Thoracic aorta (tissue), 2 donors: ENCODE data around the gene SLC51A. TPM values are rescaled to one million over a fixed set of nuclear protein-coding genes. Genes with fewer than 3 reads are reported as not detected.
"Not testable (repeated sequence)": the region's sequence is repeated elsewhere in the genome, so short reads cannot be mapped to it uniquely, and the experiment has no call there.

ENCODE experiments used
- ATAC-seq: fragments of 150-250 bp; one replicate; pipeline ENCODE4 v1.8.0; 2017; ENCODE audit warnings: low read depth; ENCODE audit not compliant: insufficient number of reproducible peaks, low FRiP score
- DNase-seq: peaks from one replicate; pipeline ENCODE4 v3.0.0-alpha.2; 2020; ENCODE audit warnings: low spot score
- H3K27ac ChIP-seq, 2 donors: fragments of 200-600 bp; sonication (generic); 1 replicate in 1 of 2; 2 replicates in 1 of 2; pipeline ENCODE4 v1.5.1; 2016; ENCODE audit warnings: mild to moderate bottlenecking in 2 of 2, moderate library complexity in 2 of 2
- H3K27me3 ChIP-seq: fragments of 200-600 bp; sonication (generic); replicated peaks from 2 replicates; pipeline ENCODE4 v1.6.0; 2016; ENCODE audit warnings: mild to moderate bottlenecking; ENCODE audit not compliant: insufficient read depth
- H3K36me3 ChIP-seq: fragments of 200-600 bp; sonication (generic); one replicate; pipeline ENCODE4 v1.5.1; 2016
- H3K4me1 ChIP-seq, 2 donors: fragments of 200-600 bp; sonication (generic); 1 replicate in 1 of 2; 2 replicates in 1 of 2; pipeline versions ENCODE4 v1.5.1 to v1.6.0; 2016; ENCODE audit warnings: low read depth in 2 of 2, mild to moderate bottlenecking in 1 of 2; ENCODE audit not compliant: control insufficient read depth in 1 of 2
- H3K4me3 ChIP-seq: fragments of 200-600 bp; sonication (generic); 2 replicates; pipeline ENCODE4 v1.5.1; 2016; ENCODE audit warnings: mild to moderate bottlenecking
- H3K9me3 ChIP-seq: fragments of 200-600 bp; sonication (generic); 2 replicates; pipeline ENCODE4 v1.5.1; 2016
- total RNA-seq, 2 donors: library from RNA; depleted of rRNA; stranded (reverse); fragments of >200 nt; gene quantifications; one replicate each; pipeline versions ENCODE4 v1.1.0 to v1.2.3, GENCODE V29; 2016
- TF ChIP-seq, protein P1 (sequence below): fragments of 200-600 bp; sonication (generic); IDR thresholded peaks from one replicate; pipeline ENCODE4 v1.5.1; 2019; ENCODE audit warnings: antibody characterized with exemption

SLC51A gene
- not detected for total RNA-seq

DNA sequence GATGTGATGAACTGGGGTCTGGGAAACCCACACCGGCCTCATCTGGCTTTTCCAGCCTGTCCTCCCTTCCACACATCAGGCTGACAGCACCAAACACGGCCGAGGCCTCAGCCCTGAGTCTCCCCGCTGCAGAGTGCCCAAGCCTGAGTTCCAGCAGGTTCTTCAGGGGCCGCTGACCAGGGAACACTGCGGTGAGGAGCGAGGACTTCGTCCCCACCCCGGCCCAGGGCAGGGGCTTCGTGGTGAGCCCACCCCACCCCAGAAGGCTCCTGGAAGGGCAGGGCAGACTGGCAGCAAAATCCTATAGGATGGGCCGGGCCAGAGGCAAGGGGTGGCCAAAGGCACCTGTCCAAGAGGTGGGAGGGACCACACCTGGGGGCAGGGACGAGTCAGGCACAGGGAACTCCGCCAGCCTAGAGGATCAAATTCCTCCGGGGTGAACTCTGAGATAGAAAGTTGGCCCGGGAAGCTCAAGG is at the start of gene SLC51A:
Gene SLC51A (plus strand): TSS at position 446 of the 476 bp plus-strand sequence. CDS start 179 bp downstream, outside the sequence.
- H3K36me3 ChIP-seq: no peaks in the 10 kb centered on the region
- ATAC-seq: no peak
- DNase-seq: no peak
- TF ChIP-seq, protein P1, sequence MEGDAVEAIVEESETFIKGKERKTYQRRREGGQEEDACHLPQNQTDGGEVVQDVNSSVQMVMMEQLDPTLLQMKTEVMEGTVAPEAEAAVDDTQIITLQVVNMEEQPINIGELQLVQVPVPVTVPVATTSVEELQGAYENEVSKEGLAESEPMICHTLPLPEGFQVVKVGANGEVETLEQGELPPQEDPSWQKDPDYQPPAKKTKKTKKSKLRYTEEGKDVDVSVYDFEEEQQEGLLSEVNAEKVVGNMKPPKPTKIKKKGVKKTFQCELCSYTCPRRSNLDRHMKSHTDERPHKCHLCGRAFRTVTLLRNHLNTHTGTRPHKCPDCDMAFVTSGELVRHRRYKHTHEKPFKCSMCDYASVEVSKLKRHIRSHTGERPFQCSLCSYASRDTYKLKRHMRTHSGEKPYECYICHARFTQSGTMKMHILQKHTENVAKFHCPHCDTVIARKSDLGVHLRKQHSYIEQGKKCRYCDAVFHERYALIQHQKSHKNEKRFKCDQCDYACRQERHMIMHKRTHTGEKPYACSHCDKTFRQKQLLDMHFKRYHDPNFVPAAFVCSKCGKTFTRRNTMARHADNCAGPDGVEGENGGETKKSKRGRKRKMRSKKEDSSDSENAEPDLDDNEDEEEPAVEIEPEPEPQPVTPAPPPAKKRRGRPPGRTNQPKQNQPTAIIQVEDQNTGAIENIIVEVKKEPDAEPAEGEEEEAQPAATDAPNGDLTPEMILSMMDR: no peak
- peaks cover 0 to 9% of the 10 kb centered on the region in 2 donors for H3K4me1 ChIP-seq
- no peak within 1 kb of the TSS for H3K4me3 ChIP-seq
- H3K27ac ChIP-seq: no peak within 1 kb of the TSS
- no peaks in the 10 kb centered on the region for H3K9me3 ChIP-seq
- no peaks in the 10 kb centered on the region for H3K27me3 ChIP-seq

DNA sequence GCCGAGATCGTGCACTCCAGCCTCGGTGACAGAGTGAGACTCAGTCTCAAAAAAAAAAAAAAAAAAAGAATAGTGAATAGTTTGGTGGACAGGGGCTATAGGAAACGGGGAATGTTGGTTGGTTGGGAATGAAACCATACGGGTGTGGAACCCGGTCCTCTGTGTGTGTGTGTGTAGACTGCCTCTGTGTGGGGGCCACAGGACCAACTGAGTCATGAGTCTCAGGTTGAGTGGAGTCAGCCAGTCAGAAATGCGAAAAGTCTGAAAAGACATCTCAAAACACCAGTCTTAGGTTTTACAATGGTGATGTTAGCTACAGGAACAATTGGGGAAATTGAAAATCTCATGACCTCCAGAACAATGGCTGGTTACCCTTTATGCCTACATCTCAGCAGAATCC is 49.6 kb upstream of the SLC51A start:
- ATAC-seq: no peak
- Histone ChIP-seq H3K4me3 (no peak overlapping the region), H3K9me3 (no peaks in the 10 kb centered on the region), H3K36me3 (no peaks in the 10 kb centered on the region), H3K4me1 (no peaks in the 10 kb centered on the region), H3K27ac (no peak overlapping the region), H3K27me3 (no peaks in the 10 kb centered on the region)
- no peak for DNase-seq
- TF ChIP-seq, protein P1: no peak

DNA sequence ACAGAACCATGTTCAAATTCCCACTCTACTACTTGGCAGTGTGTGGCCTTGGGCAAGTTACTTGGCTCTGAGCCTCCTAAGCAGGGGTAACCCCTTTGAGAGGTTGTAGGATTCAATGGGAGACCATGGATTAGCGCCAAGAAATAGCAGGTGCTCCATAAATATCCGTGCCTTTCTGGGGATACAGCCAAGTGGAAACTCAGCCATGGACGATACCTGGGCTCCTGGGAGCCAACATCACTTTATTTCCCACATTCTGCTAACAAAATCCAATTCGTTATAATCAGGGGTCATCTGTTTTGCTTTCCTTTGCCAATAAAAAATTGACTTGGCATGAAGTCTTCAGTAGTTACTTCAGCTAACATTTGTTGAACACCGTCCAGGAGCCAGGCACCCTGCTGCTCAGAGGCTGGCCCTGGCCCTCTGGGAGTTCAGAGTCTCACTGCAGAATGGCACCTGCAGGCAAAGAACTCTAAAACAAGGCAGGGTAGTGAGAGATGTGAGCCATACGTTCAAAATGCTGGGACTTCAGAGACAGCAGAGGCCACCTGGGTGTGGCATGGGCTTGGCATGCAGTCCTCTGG is 47.4 kb upstream of the SLC51A start:
- H3K4me3 ChIP-seq: no peak overlapping the region
- H3K36me3 ChIP-seq: no peaks in the 10 kb centered on the region
- TF ChIP-seq, protein P1: no peak
- H3K27me3 ChIP-seq: no peaks in the 10 kb centered on the region
- no peaks in the 10 kb centered on the region for H3K9me3 ChIP-seq
- DNase-seq (no peak), ATAC-seq (no peak)
- H3K27ac ChIP-seq: no peak overlapping the region
- H3K4me1 ChIP-seq: no peaks in the 10 kb centered on the region

DNA sequence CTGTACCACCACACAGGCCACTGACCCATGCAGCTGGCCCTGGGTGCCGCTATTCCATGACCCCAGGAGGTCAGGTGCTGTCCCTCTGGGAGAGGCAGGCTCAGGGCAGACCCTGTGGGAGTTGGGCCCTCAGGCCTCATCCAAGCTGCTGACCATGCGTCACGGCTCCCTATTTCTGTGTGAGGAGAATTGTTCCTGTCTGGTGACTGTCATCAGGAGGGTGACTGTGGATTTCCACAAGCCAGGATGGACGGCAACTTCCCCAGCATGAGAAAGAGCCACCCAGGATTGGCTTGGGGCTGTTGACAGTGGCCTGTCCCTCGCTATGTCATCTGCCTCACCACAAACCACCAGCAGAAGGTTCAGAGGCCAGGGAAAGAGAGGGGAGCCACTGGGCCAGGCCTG is 46.5 kb upstream of the SLC51A start:
- no peak for ATAC-seq
- H3K4me3 ChIP-seq: no peak overlapping the region
- TF ChIP-seq, protein P1: no peak

DNA sequence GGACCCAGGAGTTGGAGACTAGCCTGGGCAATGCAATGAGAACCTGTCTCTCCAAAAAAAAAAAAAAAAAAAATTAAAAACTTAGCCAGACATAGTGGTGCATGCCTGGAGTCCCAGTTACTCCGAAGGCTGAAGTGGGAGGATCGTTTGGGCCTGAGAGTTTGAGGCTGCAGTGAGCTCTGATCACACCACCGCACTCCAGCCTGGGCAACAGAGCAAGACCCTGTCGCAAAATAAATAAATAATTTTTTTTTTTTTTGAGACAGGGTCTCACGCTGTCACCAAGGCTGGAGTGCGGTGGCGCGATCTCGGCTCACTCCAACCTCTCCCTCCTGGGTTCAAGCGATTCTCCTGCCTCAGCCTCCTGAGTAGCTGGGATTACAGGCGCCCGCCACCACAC is 46.0 kb upstream of the SLC51A start:
- H3K4me3 ChIP-seq, H3K27ac ChIP-seq, H3K4me1 ChIP-seq, H3K36me3 ChIP-seq, H3K27me3 ChIP-seq, DNase-seq, H3K9me3 ChIP-seq, ATAC-seq: not testable (repeated sequence)

More for the DNA sequence above, 46.5 kb upstream of the SLC51A start:
- Histone ChIP-seq H3K4me1 (no peaks in the 10 kb centered on the region), H3K9me3 (no peaks in the 10 kb centered on the region), H3K36me3 (no peaks in the 10 kb centered on the region), H3K27ac (no peak overlapping the region), H3K27me3 (no peaks in the 10 kb centered on the region)
- DNase-seq: no peak

DNA sequence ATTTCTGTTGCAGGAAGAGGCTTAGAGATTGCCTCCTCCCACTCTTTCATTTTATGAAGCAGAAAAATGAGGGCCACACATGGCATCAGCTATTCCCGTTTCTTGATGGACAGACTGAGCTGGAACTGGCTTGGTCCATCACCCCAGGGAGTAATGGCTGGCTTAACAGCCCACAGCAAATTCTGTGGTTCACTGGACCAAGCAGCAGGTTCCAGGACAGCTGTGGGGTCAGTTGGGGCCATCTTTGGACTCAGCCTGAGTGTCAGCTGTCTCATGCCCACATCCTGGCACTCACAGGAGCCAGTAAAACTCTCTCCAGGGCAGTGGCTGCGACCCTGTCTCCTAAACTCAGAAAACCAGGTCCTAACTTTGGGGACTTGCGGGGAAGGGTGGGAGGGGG is 41.7 kb upstream of the SLC51A start:
- Histone ChIP-seq H3K4me1 (no peaks in the 10 kb centered on the region), H3K36me3 (no peaks in the 10 kb centered on the region), H3K4me3 (no peak overlapping the region), H3K27me3 (no peaks in the 10 kb centered on the region), H3K9me3 (no peaks in the 10 kb centered on the region), H3K27ac (no peak overlapping the region)
- no peak for DNase-seq
- ATAC-seq: no peak
- TF ChIP-seq, protein P1: no peak
